ENCODE results near the gene MRTFA. TPM values are rescaled to one million over a fixed set of nuclear protein-coding genes. Genes with fewer than 3 reads are reported as not detected.

MRTFA gene
- total RNA-seq, 1 experiment from 2014 or later = 44.7 TPM

- ChIA-PET CTCF (no interaction called here), POLR2A (ENCODE audit: unreplicated experiment) (no interaction called here)
- H3K36me3 ChIP-seq (ENCODE audit: low read depth) = peaks cover 39% of the 10 kb centered on the region
- peaks cover 7% of the 10 kb centered on the region; the same call in 1 of the 2 replicates for H3K4me1 ChIP-seq (replicated peaks; ENCODE audit: insufficient read depth)
- no peak for DNase-seq
- H3K27ac ChIP-seq = no peak overlapping the region
- no peak overlapping the region for H3K4me2 ChIP-seq
- H2AFZ ChIP-seq = no peak overlapping the region
- no peak overlapping the region for H3K4me3 ChIP-seq
- no peaks in the 10 kb centered on the region for H3K9me3 ChIP-seq (ENCODE audit: insufficient read depth, low read depth)
- H3F3A ChIP-seq (ENCODE audit: insufficient read depth, low read depth) = peaks cover 46% of the 10 kb centered on the region
- intact Hi-C loops (cut with micrococcal nuclease; ENCODE audit: unreplicated experiment) = no loop called here
- no peaks in the 10 kb centered on the region for H4K20me1 ChIP-seq (ENCODE audit: insufficient read depth)
- H3K79me2 ChIP-seq (ENCODE audit: low read depth) = peaks cover 14% of the 10 kb centered on the region
- TF ChIP-seq CTCF (conservative IDR thresholded peaks at IDR 0.05) (no peak), EZH2 (IDR thresholded peaks at IDR 0.05; ENCODE audit: low read depth) (no peak)
- no TSS peak for BruUV-seq (replicated peaks)
- H3K27me3 ChIP-seq (ENCODE audit: insufficient read depth, low read depth) = no peaks in the 10 kb centered on the region
- H3K9me2 ChIP-seq (ENCODE audit: insufficient read depth) = no peaks in the 10 kb centered on the region
Measured at GRCh38 chr22:40367342-40367741, 269.2 kb downstream of the MRTFA start.

DNA sequence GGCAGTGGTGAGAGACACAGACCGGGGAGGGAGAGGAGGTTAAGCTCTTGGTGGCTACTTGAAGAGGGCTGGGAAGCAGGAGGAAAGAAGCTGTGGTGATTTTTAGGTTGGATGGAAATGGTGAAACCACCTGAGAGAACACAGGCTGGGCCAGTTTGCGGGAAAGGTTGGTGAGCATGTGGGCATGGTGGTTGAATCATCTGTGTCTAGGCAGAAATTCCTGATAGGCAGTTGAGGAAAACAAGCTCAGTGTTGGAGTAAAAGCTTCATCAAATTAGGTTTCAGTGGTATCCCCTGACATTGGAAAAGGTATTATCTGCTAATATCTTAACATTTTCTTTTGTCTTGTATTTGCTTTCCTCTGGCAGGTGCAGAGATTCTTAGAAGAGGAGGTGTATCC is 270.5 kb downstream of the MRTFA start:
- Histone ChIP-seq H3K27me3 (ENCODE audit: insufficient read depth, low read depth) (no peaks in the 10 kb centered on the region), H3K27ac (no peak overlapping the region), H3K79me2 (ENCODE audit: low read depth) (peaks cover 2% of the 10 kb centered on the region), H2AFZ (no peak overlapping the region), H3K9me3 (ENCODE audit: insufficient read depth, low read depth) (no peaks in the 10 kb centered on the region), H4K20me1 (ENCODE audit: insufficient read depth) (no peaks in the 10 kb centered on the region), H3K4me2 (no peak overlapping the region), H3K4me1 (replicated peaks; ENCODE audit: insufficient read depth) (no peaks in the 10 kb centered on the region), H3K4me3 (no peak overlapping the region), H3K36me3 (ENCODE audit: low read depth) (peaks cover 52% of the 10 kb centered on the region), H3K9me2 (ENCODE audit: insufficient read depth) (no peaks in the 10 kb centered on the region), H3F3A (ENCODE audit: insufficient read depth, low read depth) (peaks cover 46% of the 10 kb centered on the region)
- ChIA-PET POLR2A (ENCODE audit: unreplicated experiment) (no interaction called here), CTCF (no interaction called here)
- no TSS peak for BruUV-seq (replicated peaks)
- DNase-seq = no peak
- TF ChIP-seq CTCF (conservative IDR thresholded peaks at IDR 0.05) = no peak
- no peak for TF ChIP-seq EZH2 (IDR thresholded peaks at IDR 0.05; ENCODE audit: low read depth)
- intact Hi-C loops (cut with micrococcal nuclease; ENCODE audit: unreplicated experiment) = no loop called here

GRCh38 chr22:40364431-40364830 is 272.1 kb downstream of the MRTFA start:
- H3K9me3 ChIP-seq (ENCODE audit: insufficient read depth, low read depth) = no peaks in the 10 kb centered on the region
- H3K4me3 ChIP-seq = no peak overlapping the region
- BruUV-seq (replicated peaks) = no TSS peak
- H3K27ac ChIP-seq = no peak overlapping the region
- no peaks in the 10 kb centered on the region for H3K27me3 ChIP-seq (ENCODE audit: insufficient read depth, low read depth)
- H3K36me3 ChIP-seq (ENCODE audit: low read depth) = peaks cover 66% of the 10 kb centered on the region
- H4K20me1 ChIP-seq (ENCODE audit: insufficient read depth) = no peaks in the 10 kb centered on the region
- peaks cover 37% of the 10 kb centered on the region for H3F3A ChIP-seq (ENCODE audit: insufficient read depth, low read depth)
- DNase-seq = no peak
- H3K79me2 ChIP-seq (ENCODE audit: low read depth) = no peaks in the 10 kb centered on the region
- no peaks in the 10 kb centered on the region for H3K9me2 ChIP-seq (ENCODE audit: insufficient read depth)
- ChIA-PET CTCF (no interaction called here), POLR2A (ENCODE audit: unreplicated experiment) (no interaction called here)
- intact Hi-C loops (cut with micrococcal nuclease; ENCODE audit: unreplicated experiment) = no loop called here
- H3K4me2 ChIP-seq = no peak overlapping the region
- no peaks in the 10 kb centered on the region for H3K4me1 ChIP-seq (replicated peaks; ENCODE audit: insufficient read depth)
- TF ChIP-seq CTCF (conservative IDR thresholded peaks at IDR 0.05) = no peak
- no peak for TF ChIP-seq EZH2 (IDR thresholded peaks at IDR 0.05; ENCODE audit: low read depth)
- no peak overlapping the region for H2AFZ ChIP-seq

All from PC-9 (cell line).